Stimulated activated CD4-positive, alpha-beta T cell treated with anti-CD3 and anti-CD28 coated beads, Interleukin-4, amount 100 ng/mL, for 48 hours (primary cell): Measurements from ENCODE around the gene TTPAL.

ENCODE experiments used
- DNase-seq, 2 donors: peaks; one replicate each; pipeline ENCODE4 v3.0.0-alpha.2; 2020; ENCODE audit warnings: low read depth in 2 of 2

The TTPAL gene

GRCh38 chr20:44540834-44541233, 65.2 kb downstream of the TTPAL start:
- no peak for DNase-seq

GRCh38 chr20:44541992-44542391, 66.3 kb downstream of the TTPAL start:
- DNase-seq: no peak

GRCh38 chr20:44542890-44543289, 67.2 kb downstream of the TTPAL start:
- DNase-seq: no peak

GRCh38 chr20:44543358-44543757, 67.7 kb downstream of the TTPAL start:
- DNase-seq: no peak
